ENCODE results near the gene PCDH9. TPM values are rescaled to one million over a fixed set of nuclear protein-coding genes. Genes with fewer than 3 reads are reported as not detected.
A peak's percentile ranks its signal among the peaks of the same experiment; 100 is the strongest.

Gene PCDH9
- total and polyA plus RNA-seq, 2 of the 13 experiments (the other 11 are each of a cell fraction or from before 2014, with no cell fraction given), result 0.09 TPM; not detected in 1

DNA sequence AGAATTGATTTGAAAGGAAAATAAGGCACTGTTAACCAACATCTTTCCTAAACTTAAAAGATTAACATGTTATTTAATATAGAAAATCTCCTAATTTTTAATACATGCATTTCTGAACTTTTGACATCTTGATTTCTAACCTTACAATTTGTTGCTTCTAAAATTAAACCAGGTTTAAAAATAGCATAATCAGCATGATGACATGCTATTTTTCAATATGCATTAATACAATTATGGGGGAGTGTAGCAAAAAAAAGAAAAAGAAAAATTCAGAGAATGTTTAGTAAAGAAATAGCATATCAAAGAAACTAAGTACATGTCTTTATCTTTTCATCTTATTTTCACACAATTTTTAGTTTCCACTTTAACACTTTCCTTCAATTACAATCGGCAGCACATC is 98.7 kb downstream of the PCDH9 start:
- no peak for DNase-seq (ENCODE audit: low spot score)
- BruUV-seq (replicated peaks), result no TSS peak
- H3K4me3 ChIP-seq (replicated peaks in 1 of 3; ENCODE audit: insufficient read depth in 1 of 3, low read depth in 2 of 3, low read length in 3 of 3), result no peak overlapping the region
- no peaks in the 10 kb centered on the region for H3K9me3 ChIP-seq (ENCODE audit: low read length)
- H3K36me3 ChIP-seq (replicated peaks in 1 of 2; ENCODE audit: control insufficient read depth in 1 of 2, insufficient read depth in 2 of 2, low read length in 2 of 2), result no peaks in the 10 kb centered on the region
- TF ChIP-seq YEATS4 (CRISPR knock-in tag; IDR thresholded peaks at IDR 0.05; ENCODE audit: borderline replicate concordance) (no peak), MAFK (conservative IDR thresholded peaks at IDR 0.05 in 1 of 2, IDR thresholded peaks at IDR 0.05 in 1 of 2; ENCODE audit: low read length in 2 of 2) (peak in 1 of 2 experiments; percentile 34; a peak in 2 of 4 replicates), PRPF4 (IDR thresholded peaks at IDR 0.05; ENCODE audit: low read depth, low read length, poor library complexity, severe bottlenecking) (no peak)
- TF ChIP-seq, protein P1, sequence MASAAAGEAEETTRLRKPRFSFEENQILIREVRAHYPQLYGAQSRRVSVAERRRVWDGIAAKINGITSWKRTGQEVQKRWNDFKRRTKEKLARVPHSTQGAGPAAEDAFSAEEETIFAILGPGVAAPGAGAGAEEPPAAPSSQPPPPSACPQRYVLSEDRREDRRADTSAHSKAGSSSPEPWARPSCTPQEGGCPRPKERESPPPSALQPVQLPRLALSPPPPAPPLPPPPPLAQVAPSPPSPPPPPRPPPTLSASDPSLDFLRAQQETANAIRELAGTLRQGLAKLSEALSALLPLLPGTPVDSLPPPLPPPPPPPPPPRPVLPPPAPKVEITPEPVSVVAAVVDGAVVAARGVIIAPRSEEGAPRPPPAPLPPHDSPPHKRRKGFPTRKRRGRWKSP (CRISPR knock-in tag; IDR thresholded peaks at IDR 0.05), result no peak
- TF ChIP-seq, protein P2, sequence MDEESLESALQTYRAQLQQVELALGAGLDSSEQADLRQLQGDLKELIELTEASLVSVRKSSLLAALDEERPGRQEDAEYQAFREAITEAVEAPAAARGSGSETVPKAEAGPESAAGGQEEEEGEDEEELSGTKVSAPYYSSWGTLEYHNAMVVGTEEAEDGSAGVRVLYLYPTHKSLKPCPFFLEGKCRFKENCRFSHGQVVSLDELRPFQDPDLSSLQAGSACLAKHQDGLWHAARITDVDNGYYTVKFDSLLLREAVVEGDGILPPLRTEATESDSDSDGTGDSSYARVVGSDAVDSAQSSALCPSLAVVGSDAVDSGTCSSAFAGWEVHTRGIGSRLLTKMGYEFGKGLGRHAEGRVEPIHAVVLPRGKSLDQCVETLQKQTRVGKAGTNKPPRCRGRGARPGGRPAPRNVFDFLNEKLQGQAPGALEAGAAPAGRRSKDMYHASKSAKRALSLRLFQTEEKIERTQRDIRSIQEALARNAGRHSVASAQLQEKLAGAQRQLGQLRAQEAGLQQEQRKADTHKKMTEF (CRISPR knock-in tag; IDR thresholded peaks at IDR 0.05), result no peak
- FAIRE-seq, result no peak
- H3K4me2 ChIP-seq (ENCODE audit: low read depth, low read length), result no peak overlapping the region
- CTCF ChIA-PET (ENCODE audit: low intra/inter-chr PET ratio, low total read pairs), result interaction anchor here (0.6 kb wide), 1 partner anchor 254 kb away, joined by 4 read pairs; no protein-coding TSS in a partner anchor
- no peaks in the 10 kb centered on the region for H3K79me2 ChIP-seq (ENCODE audit: insufficient read depth, low read length)
- ATAC-seq, result no peak
- H3K9ac ChIP-seq (ENCODE audit: insufficient read depth, low read depth, low read length), result no peak overlapping the region
- no peaks in the 10 kb centered on the region for H4K20me1 ChIP-seq (ENCODE audit: insufficient read depth, low read length)
- H2AFZ ChIP-seq (ENCODE audit: low read length), result no peak overlapping the region
- in situ Hi-C loops (cut with HindIII; ENCODE audit: extremely low pct_ligation_motif_present, low pct_unique_long_range_greater_than_20kb) (no loop called here), intact Hi-C loops (cut with micrococcal nuclease; ENCODE audit: unreplicated experiment) (no loop called here)
- POLR2A ChIA-PET, result no interaction called here
- H3K4me1 ChIP-seq (ENCODE audit: insufficient read depth, low read length), result no peaks in the 10 kb centered on the region
- H3K27ac ChIP-seq (ENCODE audit: extremely low read length, insufficient read depth, low read length), result no peak overlapping the region
- 0% methylated on average over 1 of the region's 1 CpG for WGBS (ENCODE audit: low lambda C conversion rate)
- H3K27me3 ChIP-seq (ENCODE audit: control insufficient read depth in 1 of 2, insufficient read depth in 2 of 2, low read length in 2 of 2), result no peaks in the 10 kb centered on the region; a peak in 1 of 5 replicates

DNA sequence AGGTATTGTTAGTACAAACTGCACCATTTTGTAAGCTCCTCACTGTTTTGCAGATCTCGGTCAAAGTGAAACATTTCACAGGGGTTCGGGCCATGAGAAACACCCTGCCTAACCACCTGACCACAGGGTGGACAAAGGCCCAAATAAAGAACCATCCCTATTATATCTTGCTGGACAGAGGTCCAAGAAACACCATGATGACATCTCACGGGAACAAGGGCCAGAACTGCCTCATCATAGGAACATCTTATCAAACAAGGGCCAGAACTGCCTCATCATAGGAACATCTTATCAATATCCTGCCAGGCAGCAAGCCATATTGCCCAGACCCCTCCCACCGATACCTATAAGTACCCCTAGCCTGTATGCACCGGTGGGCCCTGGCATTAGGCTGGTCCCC is 99.7 kb downstream of the PCDH9 start:
- WGBS (ENCODE audit: low lambda C conversion rate), result 22% methylated on average over 4 of the region's 5 CpGs
- FAIRE-seq (no peak), ATAC-seq (no peak)
- TF ChIP-seq MXI1 (IDR thresholded peaks at IDR 0.05; ENCODE audit: borderline replicate concordance, low read depth, low read length), result no peak
- no peak for TF ChIP-seq ZNF205 (CRISPR knock-in tag; IDR thresholded peaks at IDR 0.05)
- TF ChIP-seq, protein P3, sequence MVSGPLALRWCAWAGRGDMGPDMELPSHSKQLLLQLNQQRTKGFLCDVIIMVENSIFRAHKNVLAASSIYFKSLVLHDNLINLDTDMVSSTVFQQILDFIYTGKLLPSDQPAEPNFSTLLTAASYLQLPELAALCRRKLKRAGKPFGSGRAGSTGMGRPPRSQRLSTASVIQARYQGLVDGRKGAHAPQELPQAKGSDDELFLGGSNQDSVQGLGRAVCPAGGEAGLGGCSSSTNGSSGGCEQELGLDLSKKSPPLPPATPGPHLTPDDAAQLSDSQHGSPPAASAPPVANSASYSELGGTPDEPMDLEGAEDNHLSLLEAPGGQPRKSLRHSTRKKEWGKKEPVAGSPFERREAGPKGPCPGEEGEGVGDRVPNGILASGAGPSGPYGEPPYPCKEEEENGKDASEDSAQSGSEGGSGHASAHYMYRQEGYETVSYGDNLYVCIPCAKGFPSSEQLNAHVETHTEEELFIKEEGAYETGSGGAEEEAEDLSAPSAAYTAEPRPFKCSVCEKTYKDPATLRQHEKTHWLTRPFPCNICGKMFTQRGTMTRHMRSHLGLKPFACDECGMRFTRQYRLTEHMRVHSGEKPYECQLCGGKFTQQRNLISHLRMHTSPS (CRISPR knock-in tag; IDR thresholded peaks at IDR 0.05; ENCODE audit: low read depth), result no peak
- TF ChIP-seq TEAD3 (CRISPR knock-in tag; optimal IDR thresholded peaks at IDR 0.05; ENCODE audit: borderline replicate concordance), result no peak
- no peak for TF ChIP-seq HES4 (CRISPR knock-in tag; IDR thresholded peaks at IDR 0.05; ENCODE audit: borderline replicate concordance)
- TF ChIP-seq, protein P4, sequence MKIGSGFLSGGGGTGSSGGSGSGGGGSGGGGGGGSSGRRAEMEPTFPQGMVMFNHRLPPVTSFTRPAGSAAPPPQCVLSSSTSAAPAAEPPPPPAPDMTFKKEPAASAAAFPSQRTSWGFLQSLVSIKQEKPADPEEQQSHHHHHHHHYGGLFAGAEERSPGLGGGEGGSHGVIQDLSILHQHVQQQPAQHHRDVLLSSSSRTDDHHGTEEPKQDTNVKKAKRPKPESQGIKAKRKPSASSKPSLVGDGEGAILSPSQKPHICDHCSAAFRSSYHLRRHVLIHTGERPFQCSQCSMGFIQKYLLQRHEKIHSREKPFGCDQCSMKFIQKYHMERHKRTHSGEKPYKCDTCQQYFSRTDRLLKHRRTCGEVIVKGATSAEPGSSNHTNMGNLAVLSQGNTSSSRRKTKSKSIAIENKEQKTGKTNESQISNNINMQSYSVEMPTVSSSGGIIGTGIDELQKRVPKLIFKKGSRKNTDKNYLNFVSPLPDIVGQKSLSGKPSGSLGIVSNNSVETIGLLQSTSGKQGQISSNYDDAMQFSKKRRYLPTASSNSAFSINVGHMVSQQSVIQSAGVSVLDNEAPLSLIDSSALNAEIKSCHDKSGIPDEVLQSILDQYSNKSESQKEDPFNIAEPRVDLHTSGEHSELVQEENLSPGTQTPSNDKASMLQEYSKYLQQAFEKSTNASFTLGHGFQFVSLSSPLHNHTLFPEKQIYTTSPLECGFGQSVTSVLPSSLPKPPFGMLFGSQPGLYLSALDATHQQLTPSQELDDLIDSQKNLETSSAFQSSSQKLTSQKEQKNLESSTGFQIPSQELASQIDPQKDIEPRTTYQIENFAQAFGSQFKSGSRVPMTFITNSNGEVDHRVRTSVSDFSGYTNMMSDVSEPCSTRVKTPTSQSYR (CRISPR knock-in tag; IDR thresholded peaks at IDR 0.05; ENCODE audit: borderline replicate concordance), result no peak
- no peak for TF ChIP-seq ZNF891 (CRISPR knock-in tag; IDR thresholded peaks at IDR 0.05)

More for the DNA sequence above, 99.7 kb downstream of the PCDH9 start:
- no peaks in the 10 kb centered on the region; a peak in 1 of 5 replicates for H3K27me3 ChIP-seq (ENCODE audit: control insufficient read depth in 1 of 2, insufficient read depth in 2 of 2, low read length in 2 of 2)
- no peak overlapping the region for H2AFZ ChIP-seq (ENCODE audit: low read length)
- no peak for DNase-seq (ENCODE audit: low spot score)
- no peak overlapping the region for H3K9ac ChIP-seq (ENCODE audit: insufficient read depth, low read depth, low read length)
- H3K36me3 ChIP-seq (replicated peaks in 1 of 2; ENCODE audit: control insufficient read depth in 1 of 2, insufficient read depth in 2 of 2, low read length in 2 of 2), result no peaks in the 10 kb centered on the region
- BruUV-seq (replicated peaks), result no TSS peak
- H3K4me2 ChIP-seq (ENCODE audit: low read depth, low read length), result no peak overlapping the region
- in situ Hi-C loops (cut with HindIII; ENCODE audit: extremely low pct_ligation_motif_present, low pct_unique_long_range_greater_than_20kb), result no loop called here
- no peaks in the 10 kb centered on the region for H4K20me1 ChIP-seq (ENCODE audit: insufficient read depth, low read length)
- no peaks in the 10 kb centered on the region for H3K9me3 ChIP-seq (ENCODE audit: low read length)
- H3K27ac ChIP-seq (ENCODE audit: extremely low read length, insufficient read depth, low read length), result no peak overlapping the region
- H3K79me2 ChIP-seq (ENCODE audit: insufficient read depth, low read length), result no peaks in the 10 kb centered on the region
- POLR2A ChIA-PET, result no interaction called here
- CTCF ChIA-PET (ENCODE audit: low intra/inter-chr PET ratio, low total read pairs), result no interaction called here
- no peaks in the 10 kb centered on the region for H3K4me1 ChIP-seq (ENCODE audit: insufficient read depth, low read length)
- intact Hi-C loops (cut with micrococcal nuclease; ENCODE audit: unreplicated experiment), result no loop called here
- no peak overlapping the region for H3K4me3 ChIP-seq (replicated peaks in 1 of 3; ENCODE audit: insufficient read depth in 1 of 3, low read depth in 2 of 3, low read length in 3 of 3)
